HL-60 (cell line): ENCODE measurements around the gene CFAP69.

ENCODE experiments used
- DNase-seq, 2 experiments: peaks; one replicate each; pipeline ENCODE4 v3.0.0-alpha.2; 2010 to 2020; ENCODE audit warnings: low read depth in 1 of 2, low spot score in 1 of 2
- H3K27ac ChIP-seq: fragments of 250-450 bp; sonication (Bioruptor Pico); replicated peaks from 2 replicates; pipeline ENCODE4 v1.5.1; 2020; ENCODE audit warnings: mild to moderate bottlenecking, moderate library complexity
- H3K27me3 ChIP-seq: fragments of 250-450 bp; sonication (Bioruptor Pico); 2 replicates; pipeline ENCODE4 v1.5.1; 2021; ENCODE audit warnings: mild to moderate bottlenecking, moderate library complexity; ENCODE audit not compliant: insufficient read depth, poor library complexity, severe bottlenecking
- H3K4me3 ChIP-seq: replicated peaks from 2 replicates; pipeline ENCODE4 v1.5.1; 2011; ENCODE audit warnings: mild to moderate bottlenecking, control low read depth, low read length; ENCODE audit not compliant: insufficient read depth
- CTCF ChIP-seq: IDR thresholded peaks from one replicate; pipeline ENCODE4 v1.5.1; 2011; ENCODE audit warnings: low read length, control low read depth, inconsistent platforms; ENCODE audit not compliant: insufficient read depth
- GABPA ChIP-seq: IDR thresholded peaks from 2 replicates; pipeline ENCODE4 v1.6.1; 2012; ENCODE audit warnings: low read depth
- POLR2AphosphoS5 ChIP-seq: IDR thresholded peaks from 2 replicates; pipeline ENCODE4 v1.6.1; 2012; ENCODE audit warnings: low read depth
- SPI1 ChIP-seq: IDR thresholded peaks from 2 replicates; pipeline ENCODE4 v1.6.1; 2012; ENCODE audit warnings: low read depth, mild to moderate bottlenecking, borderline replicate concordance
- TF ChIP-seq, protein P1 (sequence below): IDR thresholded peaks from 2 replicates; pipeline ENCODE4 v1.6.1; 2012; ENCODE audit warnings: low read depth; ENCODE audit not compliant: insufficient replicate concordance

CFAP69 gene

DNA sequence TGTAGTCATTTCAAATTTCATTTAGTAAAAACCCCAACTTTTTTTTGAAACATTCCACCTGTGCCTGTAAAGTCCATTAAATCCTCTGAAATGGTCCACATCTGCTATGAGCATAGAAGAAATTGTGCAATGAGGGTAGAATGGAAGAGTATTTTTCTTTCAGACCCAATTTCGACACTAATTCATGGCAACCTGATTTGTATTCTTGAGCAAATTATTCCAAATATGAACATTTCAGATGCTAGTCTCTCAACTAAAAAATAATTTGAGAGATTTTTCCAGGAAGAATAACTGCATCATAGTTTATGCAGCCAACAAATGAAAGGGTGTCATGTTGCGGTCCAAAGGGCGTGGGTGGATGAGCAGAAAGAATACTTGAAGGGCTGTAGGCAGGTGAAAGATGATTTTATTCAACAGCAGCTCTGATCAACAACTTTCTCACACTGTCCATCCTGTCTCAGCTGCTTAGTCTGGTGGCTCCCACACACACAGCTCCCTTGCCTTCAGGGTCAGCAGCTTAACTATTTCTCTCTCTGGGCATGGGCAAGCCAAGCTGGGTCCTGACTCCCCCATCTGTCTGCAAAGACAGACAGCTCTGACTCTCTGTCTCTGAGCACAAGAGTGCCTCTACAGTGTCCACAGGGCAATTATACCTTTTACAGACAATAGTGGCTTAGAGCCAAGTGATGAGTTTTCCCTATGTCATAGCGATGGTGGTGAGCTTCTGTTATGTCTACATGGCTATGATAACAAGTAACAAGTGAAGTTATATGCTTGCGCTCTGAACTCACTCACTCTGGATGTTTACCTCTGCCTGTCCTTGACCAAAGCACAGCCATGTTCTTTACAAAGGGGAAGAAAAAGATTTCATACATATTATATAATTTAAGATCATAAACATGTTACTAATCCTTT lies 21.9 kb upstream of the CFAP69 start:
- H3K27ac ChIP-seq, result no peak overlapping the region
- peaks cover 5% of the 10 kb centered on the region for H3K27me3 ChIP-seq
- no peak overlapping the region for H3K4me3 ChIP-seq
- no peak for TF ChIP-seq SPI1
- TF ChIP-seq CTCF, result no peak
- no peak for TF ChIP-seq GABPA
- TF ChIP-seq, protein P1, sequence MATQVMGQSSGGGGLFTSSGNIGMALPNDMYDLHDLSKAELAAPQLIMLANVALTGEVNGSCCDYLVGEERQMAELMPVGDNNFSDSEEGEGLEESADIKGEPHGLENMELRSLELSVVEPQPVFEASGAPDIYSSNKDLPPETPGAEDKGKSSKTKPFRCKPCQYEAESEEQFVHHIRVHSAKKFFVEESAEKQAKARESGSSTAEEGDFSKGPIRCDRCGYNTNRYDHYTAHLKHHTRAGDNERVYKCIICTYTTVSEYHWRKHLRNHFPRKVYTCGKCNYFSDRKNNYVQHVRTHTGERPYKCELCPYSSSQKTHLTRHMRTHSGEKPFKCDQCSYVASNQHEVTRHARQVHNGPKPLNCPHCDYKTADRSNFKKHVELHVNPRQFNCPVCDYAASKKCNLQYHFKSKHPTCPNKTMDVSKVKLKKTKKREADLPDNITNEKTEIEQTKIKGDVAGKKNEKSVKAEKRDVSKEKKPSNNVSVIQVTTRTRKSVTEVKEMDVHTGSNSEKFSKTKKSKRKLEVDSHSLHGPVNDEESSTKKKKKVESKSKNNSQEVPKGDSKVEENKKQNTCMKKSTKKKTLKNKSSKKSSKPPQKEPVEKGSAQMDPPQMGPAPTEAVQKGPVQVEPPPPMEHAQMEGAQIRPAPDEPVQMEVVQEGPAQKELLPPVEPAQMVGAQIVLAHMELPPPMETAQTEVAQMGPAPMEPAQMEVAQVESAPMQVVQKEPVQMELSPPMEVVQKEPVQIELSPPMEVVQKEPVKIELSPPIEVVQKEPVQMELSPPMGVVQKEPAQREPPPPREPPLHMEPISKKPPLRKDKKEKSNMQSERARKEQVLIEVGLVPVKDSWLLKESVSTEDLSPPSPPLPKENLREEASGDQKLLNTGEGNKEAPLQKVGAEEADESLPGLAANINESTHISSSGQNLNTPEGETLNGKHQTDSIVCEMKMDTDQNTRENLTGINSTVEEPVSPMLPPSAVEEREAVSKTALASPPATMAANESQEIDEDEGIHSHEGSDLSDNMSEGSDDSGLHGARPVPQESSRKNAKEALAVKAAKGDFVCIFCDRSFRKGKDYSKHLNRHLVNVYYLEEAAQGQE, result no peak
- TF ChIP-seq POLR2AphosphoS5, result no peak
- no peak for DNase-seq

- no peak for DNase-seq
- no peak overlapping the region for H3K4me3 ChIP-seq
Observed at GRCh38 chr7:90224195-90224594, 20.8 kb upstream of the CFAP69 start.

DNA sequence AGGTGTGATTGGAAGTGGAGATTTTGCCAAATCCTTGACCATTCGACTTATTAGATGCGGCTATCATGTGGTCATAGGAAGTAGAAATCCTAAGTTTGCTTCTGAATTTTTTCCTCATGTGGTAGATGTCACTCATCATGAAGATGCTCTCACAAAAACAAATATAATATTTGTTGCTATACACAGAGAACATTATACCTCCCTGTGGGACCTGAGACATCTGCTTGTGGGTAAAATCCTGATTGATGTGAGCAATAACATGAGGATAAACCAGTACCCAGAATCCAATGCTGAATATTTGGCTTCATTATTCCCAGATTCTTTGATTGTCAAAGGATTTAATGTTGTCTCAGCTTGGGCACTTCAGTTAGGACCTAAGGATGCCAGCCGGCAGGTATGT lies 19.8 kb upstream of the CFAP69 start:
- Histone ChIP-seq H3K27ac (no peak overlapping the region), H3K27me3 (peaks cover 5% of the 10 kb centered on the region), H3K4me3 (no peak overlapping the region)
- TF ChIP-seq, protein P1, result no peak
- TF ChIP-seq CTCF, result no peak
- no peak for TF ChIP-seq SPI1
- no peak for TF ChIP-seq POLR2AphosphoS5
- no peak for TF ChIP-seq GABPA
- no peak for DNase-seq

More at GRCh38 chr7:90224195-90224594, 20.8 kb upstream of the CFAP69 start:
- H3K27me3 ChIP-seq, result peaks cover 5% of the 10 kb centered on the region
- TF ChIP-seq, protein P1, result no peak
- no peak for TF ChIP-seq CTCF
- no peak for TF ChIP-seq SPI1
- no peak for TF ChIP-seq POLR2AphosphoS5
- no peak for TF ChIP-seq GABPA
- H3K27ac ChIP-seq, result no peak overlapping the region
